Body of pancreas (tissue), 4 donors: Measurements from ENCODE around the gene LRPPRC. TPM values are rescaled to one million over a fixed set of nuclear protein-coding genes. Genes with fewer than 3 reads are reported as not detected.
"Not testable (repeated sequence)": the region's sequence is repeated elsewhere in the genome, so short reads cannot be mapped to it uniquely, and the experiment has no call there.

Source experiments
- ATAC-seq: fragments of 150-250 bp; one replicate; pipeline ENCODE4 v1.9.1; 2016
- DNase-seq, 4 donors: peaks; one replicate each; pipeline ENCODE4 v3.0.0-alpha.2; 2019
- H3K27ac ChIP-seq, 4 donors: fragments of 200-600 bp; sonication (generic); 1 replicate in 3 of 4; 2 replicates in 1 of 4; pipeline versions ENCODE4 v1.5.1 to v1.6.1; 2016 to 2019; ENCODE audit warnings: mild to moderate bottlenecking in 1 of 4, mixed read lengths in 1 of 4, moderate library complexity in 1 of 4
- H3K27me3 ChIP-seq, 2 donors: fragments of 200-600 bp; sonication (generic); one replicate each; pipeline ENCODE4 v1.6.0; 2016; ENCODE audit warnings: mild to moderate bottlenecking in 1 of 2
- H3K36me3 ChIP-seq, 2 donors: fragments of 200-600 bp; sonication (generic); replicated peaks in 1 of 2; 2 replicates each; pipeline ENCODE4 v1.5.1; 2016; ENCODE audit warnings: low read depth in 2 of 2; ENCODE audit not compliant: insufficient read depth in 1 of 2
- H3K4me1 ChIP-seq: fragments of 200-600 bp; sonication (generic); one replicate; pipeline ENCODE4 v1.6.0; 2016
- H3K4me3 ChIP-seq, 2 donors: fragments of 200-600 bp; sonication (generic); 1 replicate in 1 of 2; 2 replicates in 1 of 2; pipeline ENCODE4 v1.5.1; 2016 to 2019
- H3K9me3 ChIP-seq, 3 donors: fragments of 200-600 bp; sonication (generic); 1 replicate in 2 of 3; 2 replicates in 1 of 3; pipeline ENCODE4 v1.5.1; 2016
- CTCF ChIP-seq, 7 experiments: fragments of 450-650 bp in 4 of 7; fragments of 200-600 bp in 3 of 7; sonication (generic) in 3 of 7; IDR thresholded peaks; one replicate each; pipeline ENCODE4 v1.5.1; 2016 to 2019; ENCODE audit warnings: antibody characterized with exemption in 7 of 7
- POLR2A ChIP-seq, 3 donors: fragments of 450-650 bp; IDR thresholded peaks; one replicate each; pipeline ENCODE4 v1.6.1; 2016; ENCODE audit warnings: antibody characterized with exemption in 3 of 3, mild to moderate bottlenecking in 2 of 3
- WGBS, 2 donors: methylation state at CpG; one replicate each; pipeline ENCODE4 v1.1.5; 2017; 5-methylcytosine and 5-hydroxymethylcytosine counted together
- intact Hi-C: fragments of 100-400 bp; cut with DNase I; formaldehyde crosslinking; loops from one replicate; pipeline ENCODE4 v1.15.1; 2023
- total RNA-seq, 2 donors: library from RNA; depleted of rRNA; stranded (reverse); fragments of >200 nt; gene quantifications; one replicate each; pipeline ENCODE4 v1.1.0, GENCODE V29; 2016

Gene LRPPRC
- total RNA-seq, 2 donors from 2014 or later = 33.5 to 50.8 TPM

GRCh38 chr2:43925431-43925830 lies 70.4 kb downstream of the LRPPRC start:
- WGBS, 2 donors = 81 to 82% methylated on average over 4 of the region's 4 CpGs
- Histone ChIP-seq H3K4me1 (no peaks in the 10 kb centered on the region), H3K4me3 (no peak overlapping the region), H3K9me3 (no peaks in the 10 kb centered on the region), H3K27me3 (no peaks in the 10 kb centered on the region), H3K27ac (no peak overlapping the region), H3K36me3 (peaks cover 0 to 5% of the 10 kb centered on the region in 2 donors)
- no peak for DNase-seq
- ATAC-seq = no peak
- intact Hi-C loops = no loop called here
- TF ChIP-seq POLR2A (IDR thresholded peaks at IDR 0.05) = no peak
- TF ChIP-seq CTCF (IDR thresholded peaks at IDR 0.05) = no peak

- no peak overlapping the region for H3K4me3 ChIP-seq
- intact Hi-C loops = no loop called here
- no peak for DNase-seq
- TF ChIP-seq CTCF (IDR thresholded peaks at IDR 0.05) (no peak), POLR2A (IDR thresholded peaks at IDR 0.05) (no peak)
- H3K9me3 ChIP-seq = no peaks in the 10 kb centered on the region
- no peaks in the 10 kb centered on the region for H3K27me3 ChIP-seq
- no peaks in the 10 kb centered on the region for H3K4me1 ChIP-seq
- H3K36me3 ChIP-seq = peaks cover 0 to 5% of the 10 kb centered on the region in 2 donors
- WGBS, 2 donors = 94 to 96% methylated on average over 2 of the region's 2 CpGs
- no peak overlapping the region for H3K27ac ChIP-seq
- no peak for ATAC-seq
These were observed 71.3 kb downstream of the LRPPRC start for GRCh38 chr2:43924463-43924862.

GRCh38 chr2:43911136-43911790 lies 84.5 kb downstream of the LRPPRC start:
- H3K9me3 ChIP-seq, DNase-seq, H3K27me3 ChIP-seq, H3K4me3 ChIP-seq, H3K27ac ChIP-seq, intact Hi-C loops, ATAC-seq, H3K4me1 ChIP-seq, H3K36me3 ChIP-seq: not testable (repeated sequence)
- WGBS, 2 donors = 92 to 98% methylated on average over 8 of the region's 8 CpGs

DNA sequence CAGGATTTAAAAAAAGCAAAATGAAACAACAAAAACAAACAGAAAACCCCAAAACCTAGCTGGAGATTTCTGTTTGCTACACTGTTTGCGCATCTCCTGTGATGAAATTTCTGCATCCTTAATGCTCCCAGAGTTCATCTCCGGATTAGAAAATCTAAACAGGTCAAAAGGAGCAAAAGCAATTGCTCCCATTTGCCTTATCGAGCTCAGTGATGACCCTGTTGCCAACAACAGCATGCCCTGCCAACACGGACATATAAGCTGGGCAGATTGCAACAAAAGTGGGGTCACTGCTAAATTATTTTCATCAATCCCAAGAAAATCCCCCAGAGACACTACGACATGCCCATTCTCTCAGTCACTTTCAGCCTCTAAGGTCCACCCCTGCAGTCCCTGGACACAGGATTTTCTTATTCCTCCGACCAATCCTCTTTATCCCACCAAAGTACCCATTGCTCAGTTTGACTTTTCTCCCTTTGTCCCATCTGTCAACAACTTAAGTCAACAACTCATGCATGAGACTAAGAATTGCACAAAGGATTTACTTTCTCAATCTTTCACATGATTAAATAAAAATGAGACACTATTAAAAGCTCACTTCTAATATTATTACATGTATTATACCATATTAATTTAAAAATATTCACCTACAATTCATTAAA lies 89.2 kb downstream of the LRPPRC start:
- H3K27ac ChIP-seq = no peak overlapping the region
- H3K9me3 ChIP-seq = no peaks in the 10 kb centered on the region
- no peak for ATAC-seq
- intact Hi-C loops = no loop called here
- WGBS, 2 donors = 87 to 88% methylated on average over 6 of the region's 6 CpGs
- H3K4me1 ChIP-seq = no peaks in the 10 kb centered on the region
- no peak overlapping the region for H3K4me3 ChIP-seq
- no peak for DNase-seq
- TF ChIP-seq POLR2A (IDR thresholded peaks at IDR 0.05) (no peak), CTCF (IDR thresholded peaks at IDR 0.05) (no peak)
- H3K27me3 ChIP-seq = no peaks in the 10 kb centered on the region
- H3K36me3 ChIP-seq = peaks cover 0 to 6% of the 10 kb centered on the region in 2 donors

DNA sequence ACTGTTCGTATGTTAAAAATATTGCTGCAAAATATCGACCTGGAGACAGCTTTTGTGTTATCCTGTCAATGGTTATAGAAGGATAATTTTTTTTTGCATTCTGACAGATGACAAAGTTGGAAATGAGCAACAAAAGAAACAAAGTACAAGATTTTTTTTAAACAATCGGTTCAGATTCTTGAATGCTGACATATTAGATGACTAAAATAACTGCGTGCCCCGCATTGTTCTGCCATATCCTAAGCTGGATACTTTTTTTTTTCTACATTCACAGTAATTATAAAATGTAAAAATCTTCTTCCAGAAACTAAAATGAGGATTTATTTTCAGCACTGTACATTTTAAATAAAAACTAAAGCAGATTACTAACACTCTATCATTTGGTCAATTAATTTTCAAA lies 89.9 kb downstream of the LRPPRC start:
- 81 to 86% methylated on average over 5 of the region's 5 CpGs for WGBS, 2 donors
- DNase-seq = no peak
- Histone ChIP-seq H3K4me1 (no peaks in the 10 kb centered on the region), H3K9me3 (no peaks in the 10 kb centered on the region), H3K4me3 (no peak overlapping the region), H3K27me3 (no peaks in the 10 kb centered on the region), H3K36me3 (peaks cover 0 to 6% of the 10 kb centered on the region in 2 donors), H3K27ac (no peak overlapping the region)
- intact Hi-C loops = no loop called here
- no peak for TF ChIP-seq CTCF (IDR thresholded peaks at IDR 0.05)
- TF ChIP-seq POLR2A (IDR thresholded peaks at IDR 0.05) = no peak
- no peak for ATAC-seq
